K562 (cell line): ENCODE results near the gene DNAJC8. TPM values are rescaled to one million over a fixed set of nuclear protein-coding genes. Genes with fewer than 3 reads are reported as not detected.

Experiments
- BHLHE40 ChIP-seq: IDR thresholded peaks from 2 replicates; pipeline ENCODE4 v1.6.1; 2011; ENCODE audit warnings: low read length, improper control_type of control experiment
- C11orf30 ChIP-seq: fragments of 450-650 bp; IDR thresholded peaks from 2 replicates; pipeline ENCODE4 v1.6.1; 2016; ENCODE audit warnings: low read depth, mild to moderate bottlenecking
- CHD2 ChIP-seq: IDR thresholded peaks from 2 replicates; pipeline ENCODE4 v1.6.1; 2011; ENCODE audit warnings: low read depth, low read length
- EGR1 ChIP-seq: fragments of 450-650 bp; conservative IDR thresholded peaks from 2 replicates; pipeline ENCODE4 v1.6.1; 2017; ENCODE audit warnings: mild to moderate bottlenecking
- KDM1A ChIP-seq, 2 experiments: fragments of 450-650 bp; IDR thresholded peaks; 2 replicates each; pipeline ENCODE4 v1.6.1; 2016; ENCODE audit warnings: mild to moderate bottlenecking in 2 of 2
- NBN ChIP-seq: fragments of 450-650 bp; IDR thresholded peaks from 2 replicates; pipeline ENCODE4 v1.6.1; 2016; ENCODE audit warnings: low read depth, mild to moderate bottlenecking
- NEUROD1 ChIP-seq: fragments of 150-350 bp; IDR thresholded peaks from 2 replicates; pipeline ENCODE4 v1.6.1; 2014; ENCODE audit warnings: borderline replicate concordance, low read length, low read depth; ENCODE audit not compliant: partially characterized antibody
- PHF20 ChIP-seq: fragments of 450-650 bp; IDR thresholded peaks from 2 replicates; pipeline ENCODE4 v1.6.1; 2018; ENCODE audit not compliant: partially characterized antibody
- POLR3G ChIP-seq: IDR thresholded peaks from 2 replicates; pipeline ENCODE4 v1.6.1; 2011; ENCODE audit not compliant: insufficient read length, insufficient replicate concordance; ENCODE audit errors: extremely low read depth
- RBM34 ChIP-seq: fragments of 200-400 bp; formaldehyde crosslinking; IDR thresholded peaks from 2 replicates; pipeline ENCODE4 v1.6.1; 2018; ENCODE audit warnings: low read length, borderline replicate concordance; ENCODE audit not compliant: insufficient read depth
- SOX6 ChIP-seq: fragments of 450-650 bp; IDR thresholded peaks from 2 replicates; pipeline ENCODE4 v1.6.1; 2014; ENCODE audit warnings: mild to moderate bottlenecking
- TAL1 ChIP-seq: fragments of 450-650 bp; IDR thresholded peaks from 2 replicates; pipeline ENCODE4 v1.6.1; 2016; ENCODE audit warnings: mild to moderate bottlenecking
- VEZF1 ChIP-seq: fragments of 200-800 bp; sonication (Bioruptor generic); IDR thresholded peaks from 2 replicates; pipeline ENCODE4 v1.6.1; 2017; ENCODE audit warnings: missing genetic modification characterization, missing compliant biosample characterization
- ZBTB11 ChIP-seq, 3 experiments: fragments of 200-800 bp in 1 of 3; fragments of 250-450 bp in 1 of 3; fragments of 450-650 bp in 1 of 3; sonication (Bioruptor Pico) in 1 of 3; sonication (Bioruptor generic) in 1 of 3; formaldehyde crosslinking in 1 of 3; IDR thresholded peaks; 2 replicates each; pipeline versions ENCODE4 v1.6.1 to v1.8.0; 2016 to 2022; ENCODE audit warnings: mild to moderate bottlenecking in 2 of 3, missing genetic modification characterization in 2 of 3, missing compliant biosample characterization in 1 of 3, moderate library complexity in 1 of 3
- ZNF318 ChIP-seq, 2 experiments: fragments of 450-650 bp; IDR thresholded peaks; 2 replicates each; pipeline ENCODE4 v1.6.1; 2016; ENCODE audit warnings: mild to moderate bottlenecking in 2 of 2, borderline replicate concordance in 1 of 2, low read depth in 1 of 2, moderate library complexity in 1 of 2
- ZNF668 ChIP-seq: fragments of 250-450 bp; sonication (Bioruptor Pico); IDR thresholded peaks from 2 replicates; pipeline ENCODE4 v1.8.0; 2022; ENCODE audit warnings: mild to moderate bottlenecking, inconsistent platforms
- polyA plus RNA-seq, 8 experiments: library from polyadenylated mRNA; depleted of rRNA in 4 of 8; stranded (reverse) in 5 of 8; unstranded in 3 of 8; fragments of >200 nt; fragmentation: Nextera tagmentation in 2 of 8; fragmentation: Illumina TruSeq in 1 of 8; extraction: Ambion mirVana in 2 of 8; extraction: Trizol in 1 of 8; gene quantifications; 2 replicates each; pipeline versions ENCODE4 v1.2.1 to v1.2.3, GENCODE V29; 2011 to 2014; ENCODE audit warnings: inconsistent platforms in 1 of 8, missing spikeins in 1 of 8
- total RNA-seq, 7 experiments: library from RNA; depleted of rRNA in 6 of 7; stranded (reverse); fragments of >200 nt in 6 of 7; fragmentation: Illumina TruSeq in 2 of 7; extraction: Trizol in 2 of 7; gene quantifications; 2 replicates each; pipeline versions ENCODE4 v1.2.1 to v1.2.3, GENCODE V29; 2011 to 2021; ENCODE audit warnings: low replicate concordance in 1 of 7

The DNAJC8 gene
- total and polyA plus RNA-seq, 9 of the 15 experiments (the other 6 are each of a cell fraction or from before 2014, with no cell fraction given): 143 to 508 (median 209) TPM

GRCh38 chr1:28266920-28267322, 34.1 kb upstream of the DNAJC8 start (continued):
- peak; percentile 70 to 77; a peak in 3 of 4 replicates for TF ChIP-seq KDM1A (IDR thresholded peaks at IDR 0.05)
- no peak for TF ChIP-seq PHF20
- TF ChIP-seq NBN: peak; percentile 83
- peak; percentile 85 for TF ChIP-seq SOX6
- peak; percentile 60 for TF ChIP-seq NEUROD1
- no peak for TF ChIP-seq ZNF668 (CRISPR knock-in tag)
- TF ChIP-seq RBM34: no peak
- TF ChIP-seq C11orf30: peak; percentile 99
- TF ChIP-seq BHLHE40: peak; percentile 39; the same call in 1 of the 2 replicates
- TF ChIP-seq POLR3G: no peak
- TF ChIP-seq TAL1: peak; percentile 58; the same call in 1 of the 2 replicates
- 0 out of 2 replicates have a peak, but pooled peaks have one; percentile 29 for TF ChIP-seq CHD2
- TF ChIP-seq EGR1: peak; percentile 73
- peak; percentile 91 for TF ChIP-seq VEZF1 (CRISPR knock-in tag)
- peak in 1 of 2 experiments; percentile 48; a peak in 1 of 4 replicates for TF ChIP-seq ZNF318 (IDR thresholded peaks at IDR 0.05; ENCODE audit: borderline replicate concordance in 1 of 2, low read depth in 1 of 2)
- TF ChIP-seq ZBTB11 (CRISPR knock-in tag; IDR thresholded peaks at IDR 0.05): 0 out of 6 replicates have a peak, but pooled peaks of 1 of the 3 experiments have one; percentile 41
